NB4 (cell line): ENCODE data around the gene CTDSP1.

ENCODE experiments used
- DNase-seq: peaks from one replicate; pipeline ENCODE4 v3.0.0; 2010; ENCODE audit warnings: low read depth
- H3K4me3 ChIP-seq: one replicate; pipeline ENCODE4 v1.5.1; 2011; ENCODE audit warnings: mild to moderate bottlenecking, low read depth, low read length, moderate library complexity
- CTCF ChIP-seq: IDR thresholded peaks from one replicate; pipeline ENCODE4 v1.5.1; 2012; ENCODE audit warnings: low read depth, low read length
- MAX ChIP-seq: IDR thresholded peaks from 2 replicates; pipeline ENCODE4 v1.6.1; 2011; ENCODE audit warnings: low read depth, low read length
- MYC ChIP-seq: IDR thresholded peaks from 2 replicates; pipeline ENCODE4 v1.6.1; 2011; ENCODE audit warnings: low read depth, low read length
- POLR2A ChIP-seq: IDR thresholded peaks from 2 replicates; pipeline ENCODE4 v1.6.1; 2011; ENCODE audit warnings: mild to moderate bottlenecking; ENCODE audit not compliant: insufficient read length; ENCODE audit errors: extremely low read depth

Gene CTDSP1

GRCh38 chr2:218398437-218399390 lies 954 bp upstream of the CTDSP1 start:
- DNase-seq = peak; percentile 91
- TF ChIP-seq POLR2A (peak; percentile 9), CTCF (no peak), MYC (peak; percentile 29; the same call in 1 of the 2 replicates), MAX (no peak)
- H3K4me3 ChIP-seq = peak overlapping the region; percentile 76

GRCh38 chr2:218400167-218400929 lies 680 bp downstream of the CTDSP1 start:
- peak; percentile 70 for DNase-seq
- peak overlapping the region; percentile 74 for H3K4me3 ChIP-seq
- no peak for TF ChIP-seq MAX

GRCh38 chr2:218400930-218401881 lies 1.5 kb downstream of the CTDSP1 start:
- DNase-seq = peak; percentile 36
- H3K4me3 ChIP-seq = peak overlapping the region; percentile 74
- TF ChIP-seq POLR2A (no peak), MAX (no peak), CTCF (no peak), MYC (no peak)

- DNase-seq = peak; percentile 71
- peak overlapping the region; percentile 74 for H3K4me3 ChIP-seq
- TF ChIP-seq CTCF = no peak
- TF ChIP-seq MAX = no peak
- TF ChIP-seq POLR2A = no peak
- TF ChIP-seq MYC = no peak
These were observed 2.2 kb downstream of the CTDSP1 start for GRCh38 chr2:218401890-218402289.

GRCh38 chr2:218402491-218402901 lies 2.8 kb downstream of the CTDSP1 start:
- DNase-seq = peak; percentile 20
- peak overlapping the region; percentile 25 for H3K4me3 ChIP-seq
- TF ChIP-seq CTCF = no peak
- TF ChIP-seq POLR2A = no peak
